22Rv1 (cell line): ENCODE data around the gene CHID1.

Source experiments
- CTCF ChIP-seq: fragments of 450-650 bp; IDR thresholded peaks from 2 replicates; pipeline ENCODE4 v1.5.1; 2017; ENCODE audit warnings: mild to moderate bottlenecking
- ZFX ChIP-seq: fragments of 450-650 bp; IDR thresholded peaks from 2 replicates; pipeline ENCODE4 v1.6.1; 2017; ENCODE audit warnings: antibody characterized with exemption, borderline replicate concordance

GRCh38 chr11:871472-871871, 39.1 kb downstream of the CHID1 start:
- TF ChIP-seq CTCF (no peak), ZFX (no peak)
